Stimulated activated CD8-positive, alpha-beta memory T cell treated with anti-CD3 and anti-CD28 coated beads, Interleukin-7, amount 100 ng/mL, for 48 hours (primary cell): ENCODE measurements around the gene WDR87.

ENCODE experiments used
- DNase-seq, 2 donors: peaks; one replicate each; pipeline ENCODE4 v3.0.0-alpha.2; 2020; ENCODE audit warnings: low read depth in 1 of 2; ENCODE audit errors: extremely low read depth in 1 of 2

WDR87 gene

GRCh38 chr19:37905946-37906868 lies at the start of gene WDR87:
Gene WDR87, minus strand, starts transcription at chr19:37906594. Its CDS starts 8,355 bp downstream, at chr19:37898239.
- DNase-seq: no peak

DNA sequence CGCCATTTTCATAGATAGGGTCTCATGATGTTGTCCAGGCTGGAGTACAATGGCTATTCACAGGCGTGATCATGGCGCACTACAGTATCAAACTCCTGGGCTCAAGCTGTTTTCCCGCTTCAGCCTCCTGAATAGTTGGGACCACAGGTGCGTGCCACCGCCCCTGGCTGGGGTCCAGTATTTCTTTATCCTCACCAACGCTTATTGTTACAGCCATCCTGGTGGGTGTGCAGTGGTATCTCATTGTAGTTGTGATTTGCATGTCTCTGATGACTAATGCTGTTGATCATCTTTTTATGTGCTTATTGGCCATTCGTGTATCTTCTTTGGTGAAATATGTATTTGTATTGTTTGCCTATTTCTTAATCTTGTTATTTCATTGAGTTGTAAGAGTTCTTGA lies 49.6 kb upstream of the WDR87 start:
- no peak for DNase-seq

DNA sequence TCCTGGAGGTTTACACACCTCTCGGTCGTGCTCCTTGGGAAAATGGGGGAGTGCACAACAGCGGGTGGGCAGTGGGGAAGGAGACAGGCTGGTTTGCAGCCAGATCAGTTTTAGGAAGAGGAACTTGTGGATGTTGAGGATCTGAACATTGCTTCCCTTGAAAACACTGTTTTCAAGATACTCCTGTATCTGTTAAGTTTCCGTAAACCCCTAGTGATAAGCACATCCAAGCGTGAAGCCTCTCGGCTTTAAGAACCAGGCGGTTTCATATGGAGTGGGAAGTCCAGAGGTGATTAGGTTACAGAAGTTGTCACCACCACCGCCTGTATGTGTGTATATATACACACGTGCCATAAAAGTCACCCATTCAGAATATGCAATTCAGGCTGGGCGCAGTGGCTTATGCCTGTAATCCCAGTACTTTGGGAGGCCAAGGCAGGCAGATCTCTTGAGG lies 48.1 kb upstream of the WDR87 start:
- DNase-seq: no peak

GRCh38 chr19:37953918-37954303 lies 47.5 kb upstream of the WDR87 start:
- no peak for DNase-seq

GRCh38 chr19:37953171-37953917 lies 47.0 kb upstream of the WDR87 start:
- DNase-seq: no peak

DNA sequence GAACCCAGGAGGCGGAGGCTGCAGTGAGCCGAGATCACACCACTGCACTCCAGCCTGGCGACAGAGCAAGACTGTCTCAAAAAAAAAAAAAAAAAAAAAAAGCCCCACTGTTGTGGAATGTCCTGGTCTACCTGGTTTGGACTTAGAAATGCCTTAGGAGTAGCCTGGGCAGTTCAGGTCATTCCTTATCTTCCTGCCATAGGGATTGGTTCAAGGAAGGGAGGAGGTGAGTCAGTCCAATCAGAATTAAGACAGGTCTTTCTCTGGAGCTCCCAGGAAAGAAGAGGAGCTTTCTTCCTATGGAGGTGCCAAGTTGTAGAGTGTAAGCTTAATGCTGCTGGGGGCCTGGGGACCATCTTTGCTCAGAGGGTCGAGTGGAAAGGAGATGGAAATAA lies 45.4 kb upstream of the WDR87 start:
- DNase-seq: no peak

DNA sequence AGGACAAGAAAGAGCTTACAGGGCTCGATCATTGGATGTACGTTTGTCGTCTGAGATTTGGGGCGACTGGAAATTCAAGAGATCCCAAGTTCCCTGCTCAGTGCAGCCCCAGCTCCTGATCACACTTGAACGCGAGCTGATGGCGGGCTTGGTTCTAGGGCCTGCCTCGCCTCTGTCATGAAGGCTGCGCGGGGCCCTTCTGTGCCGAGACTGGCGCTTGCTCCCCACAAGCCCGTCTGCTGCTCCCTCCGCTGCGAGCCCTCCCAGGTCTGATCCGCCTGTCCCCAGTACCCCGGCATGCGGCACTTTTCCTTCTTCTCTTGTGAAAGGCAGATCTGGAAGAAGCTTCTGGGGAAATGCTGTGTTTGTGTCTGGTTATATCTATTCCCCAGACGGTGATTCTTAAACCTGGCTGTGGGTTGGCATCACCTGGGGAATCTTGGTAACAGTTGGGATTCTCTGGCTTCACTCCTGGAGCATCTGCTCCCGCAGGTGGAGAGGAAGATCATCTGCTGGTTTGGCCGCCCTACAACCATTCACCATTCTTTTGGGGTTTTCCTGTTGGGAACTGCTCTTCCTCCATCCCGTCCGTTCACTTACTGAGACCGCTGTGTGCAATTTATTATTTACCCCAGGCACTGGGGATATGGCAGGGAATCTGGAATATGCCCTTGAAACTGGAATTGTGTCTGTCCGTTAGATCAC lies 44.2 kb upstream of the WDR87 start:
- DNase-seq: no peak

GRCh38 chr19:37948362-37948761 lies 42.0 kb upstream of the WDR87 start:
- no peak for DNase-seq

GRCh38 chr19:37947778-37948177 lies 41.4 kb upstream of the WDR87 start:
- no peak for DNase-seq

- DNase-seq: no peak
Observed at GRCh38 chr19:37946132-37946531, 39.7 kb upstream of the WDR87 start.

DNA sequence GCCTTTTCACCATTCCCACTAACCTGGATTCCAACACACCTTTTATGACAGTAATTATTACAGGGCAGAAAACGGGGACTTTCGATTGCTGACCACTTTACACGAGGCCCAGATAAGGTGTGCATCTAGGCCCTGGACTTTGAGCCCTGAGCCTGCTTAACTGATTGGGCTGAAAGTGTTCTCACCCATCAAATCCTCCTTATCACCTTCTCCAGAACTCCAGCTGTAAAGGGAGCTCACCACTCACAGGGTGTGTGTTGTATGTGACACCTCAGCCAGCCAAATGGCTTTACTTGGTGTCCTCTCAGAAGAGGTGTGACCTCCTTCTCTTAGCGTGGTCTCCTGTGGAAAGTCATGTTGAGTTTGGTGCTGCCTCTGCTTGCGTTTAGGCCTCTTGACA lies 37.1 kb upstream of the WDR87 start:
- no peak for DNase-seq

- DNase-seq: no peak
Observed at GRCh38 chr19:37942516-37942902, 36.1 kb upstream of the WDR87 start.

- DNase-seq: no peak
Observed at GRCh38 chr19:37941782-37942515, 35.6 kb upstream of the WDR87 start.

- DNase-seq: no peak
Observed at GRCh38 chr19:37938353-37938752, 32.0 kb upstream of the WDR87 start.

DNA sequence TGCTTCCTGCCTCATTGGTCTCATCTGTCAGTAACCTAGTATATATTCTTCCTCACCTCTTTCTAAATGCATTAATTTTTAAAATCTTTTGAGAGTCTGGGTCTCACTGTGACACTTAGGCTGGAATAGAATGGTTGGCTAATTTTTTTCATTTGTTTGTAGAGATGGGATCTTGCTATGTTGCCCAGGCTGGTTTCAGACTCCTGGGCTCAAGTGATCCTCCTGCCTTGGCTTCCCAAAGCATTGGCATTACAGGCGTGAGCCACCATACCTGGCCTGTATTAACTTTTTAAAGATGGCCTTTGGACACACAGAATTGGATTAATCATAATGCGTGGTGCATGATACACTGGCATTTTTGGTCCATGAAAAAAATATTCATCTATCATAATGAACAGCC lies 30.5 kb upstream of the WDR87 start:
- no peak for DNase-seq

GRCh38 chr19:37936166-37936565 lies 29.8 kb upstream of the WDR87 start:
- DNase-seq: no peak

GRCh38 chr19:37935341-37935740 lies 28.9 kb upstream of the WDR87 start:
- no peak for DNase-seq

GRCh38 chr19:37933937-37934358 lies 27.6 kb upstream of the WDR87 start:
- no peak for DNase-seq

DNA sequence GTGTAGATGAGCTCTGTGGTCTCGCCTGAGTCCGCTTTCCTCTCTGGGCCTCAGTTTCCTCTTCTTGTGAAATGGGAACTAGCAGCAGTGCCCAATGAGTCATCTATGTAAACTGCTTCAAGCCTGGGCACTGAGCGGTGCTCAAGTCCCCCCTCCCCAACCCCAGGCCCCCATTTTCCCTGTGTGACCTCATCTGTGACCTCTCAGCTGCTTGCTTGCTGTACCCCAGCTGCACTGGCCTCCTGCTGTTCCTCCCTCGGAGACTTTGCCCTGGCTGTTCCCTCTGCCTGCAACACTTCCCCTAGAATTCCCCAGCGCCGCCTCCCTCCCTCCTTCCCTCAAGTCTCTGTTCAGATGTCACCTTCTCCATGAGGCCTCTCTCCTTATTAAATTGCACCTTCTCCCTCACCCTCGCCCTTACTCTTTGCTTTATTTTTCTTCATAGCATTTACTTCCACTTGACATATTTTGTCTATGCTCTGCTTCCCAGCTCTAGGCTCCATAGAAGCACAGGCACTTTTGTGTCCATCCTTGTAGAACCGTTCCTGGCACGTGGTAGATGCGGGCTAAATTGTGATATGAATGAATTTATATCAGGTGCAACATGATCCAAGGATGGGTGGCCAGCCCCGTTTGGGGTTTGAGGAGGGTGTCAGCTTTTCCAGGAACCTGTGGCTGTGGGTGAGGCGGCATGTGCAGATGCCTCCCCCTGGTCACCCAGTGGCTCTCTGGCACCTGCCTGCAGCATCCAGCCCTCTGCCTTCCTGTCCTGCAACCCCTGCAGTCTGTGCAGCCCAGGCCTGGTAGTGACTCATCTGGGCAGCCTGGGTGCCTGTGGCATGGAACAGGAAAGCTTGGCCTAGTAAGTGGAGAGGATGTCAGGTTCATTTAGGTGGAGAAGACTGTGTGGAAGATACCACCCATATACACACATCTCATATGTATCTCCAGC lies 26.9 kb upstream of the WDR87 start:
- no peak for DNase-seq
